ENCODE measurements around the gene TBC1D16.

The TBC1D16 gene

DNA sequence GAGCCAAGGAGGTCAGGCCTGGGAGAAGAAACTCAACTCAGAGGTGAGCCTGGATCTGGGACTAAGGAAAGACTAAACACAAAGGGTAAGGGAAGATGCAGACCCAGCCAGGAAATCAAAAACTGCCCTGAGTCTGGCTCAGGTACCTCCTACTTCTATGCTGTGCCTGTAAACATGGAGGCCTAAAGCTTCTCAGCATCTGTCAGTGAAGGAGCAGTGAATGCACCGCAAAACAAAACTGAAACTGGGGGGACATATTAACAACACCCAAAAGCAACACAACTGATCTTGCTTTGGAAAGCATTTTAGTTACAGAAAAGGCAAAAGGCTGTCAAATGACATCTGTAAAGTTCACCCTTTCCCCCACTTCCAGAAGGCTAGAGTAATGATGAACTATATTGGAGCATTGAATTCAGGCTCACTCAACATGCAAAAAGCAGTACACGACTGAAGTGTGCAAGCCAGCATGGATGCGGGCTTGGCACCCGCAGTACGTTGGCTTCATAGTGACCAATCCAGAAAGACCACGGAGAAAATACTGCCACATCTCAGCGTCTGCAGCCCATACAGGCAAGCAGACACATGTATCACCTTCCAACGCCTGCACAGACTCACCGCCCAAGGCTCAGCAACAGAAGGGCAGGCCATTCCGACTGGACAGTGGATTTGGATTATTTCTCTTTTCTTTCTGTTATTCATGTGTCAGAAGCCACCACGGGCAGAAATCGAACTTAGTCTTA lies 3.8 kb downstream of the TBC1D16 start:
- POLR2A ChIA-PET: no interaction called here
- Histone ChIP-seq H3K4me1 (ENCODE audit: control extremely low read depth in 1 of 4, control insufficient read depth in 4 of 4, insufficient read depth in 4 of 4, low read length in 3 of 4) (peaks cover 0 to 32% (median 21%) of the 10 kb centered on the region in 4 experiments), H3K27me3 (replicated peaks in 2 of 5; ENCODE audit: control insufficient read depth in 4 of 5, insufficient read depth in 5 of 5, low read length in 4 of 5) (peaks cover 0 to 1% (median 0%) of the 10 kb centered on the region in 5 experiments), H3K4me3 (ENCODE audit: control insufficient read depth in 1 of 7, extremely low read depth in 1 of 7, insufficient read depth in 4 of 7, low read depth in 2 of 7, low read length in 6 of 7) (no peak overlapping the region), H3K36me3 (ENCODE audit: control insufficient read depth in 4 of 4, insufficient read depth in 4 of 4, low read length in 3 of 4) (no peaks in the 10 kb centered on the region), H3K27ac (ENCODE audit: insufficient read depth in 1 of 2, low read depth in 1 of 2, low read length in 2 of 2, poor library complexity in 1 of 2, severe bottlenecking in 2 of 2) (no peak overlapping the region), H3K9me3 (ENCODE audit: control extremely low read depth in 1 of 5, control insufficient read depth in 4 of 5, insufficient read depth in 2 of 5, low read depth in 1 of 5, low read length in 4 of 5) (no peaks in the 10 kb centered on the region)
- 99% methylated on average over 11 of the region's 12 CpGs for WGBS (ENCODE audit: insufficient coverage)
- CTCF ChIA-PET: interaction anchor here (8.8 kb wide), 1 partner anchor 24 kb away, joined by 64 read pairs; no protein-coding TSS in a partner anchor
- no peak for DNase-seq

DNA sequence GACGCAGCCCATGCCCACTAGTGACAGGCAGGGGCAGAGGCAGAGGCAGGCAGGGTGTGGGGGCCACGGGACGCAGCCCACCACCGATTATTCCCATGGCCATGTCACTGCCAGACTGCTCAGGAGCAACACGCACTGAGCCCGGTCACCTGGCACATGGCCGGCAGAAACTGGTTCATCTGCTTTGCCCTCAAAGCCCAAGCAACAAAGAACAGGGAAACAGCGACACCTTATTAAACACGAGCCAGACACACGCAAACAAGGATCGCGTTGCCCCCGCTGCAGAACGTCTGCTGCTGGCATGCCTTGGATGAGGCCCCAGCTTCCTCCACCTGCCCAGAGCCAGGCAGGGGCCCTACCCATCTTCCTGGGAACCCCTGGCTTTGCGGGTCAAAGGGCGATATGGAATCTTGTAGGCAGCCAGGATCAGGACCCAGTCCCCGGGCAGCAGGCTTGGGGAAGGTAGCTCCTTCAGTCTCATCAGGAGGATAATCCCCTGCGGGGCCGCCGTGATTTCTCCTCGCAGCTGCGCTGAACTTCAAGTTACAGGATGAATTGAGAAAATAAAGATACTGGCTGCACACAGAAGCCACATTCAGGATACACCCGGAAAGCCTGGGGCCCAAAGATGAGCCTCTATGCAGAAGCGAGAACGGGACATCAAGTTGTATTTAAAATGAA lies 4.8 kb downstream of the TBC1D16 start:
- Histone ChIP-seq H3K4me1 (ENCODE audit: control extremely low read depth in 1 of 4, control insufficient read depth in 4 of 4, insufficient read depth in 4 of 4, low read length in 3 of 4) (peaks cover 0 to 22% (median 14%) of the 10 kb centered on the region in 4 experiments), H3K27ac (ENCODE audit: insufficient read depth in 1 of 2, low read depth in 1 of 2, low read length in 2 of 2, poor library complexity in 1 of 2, severe bottlenecking in 2 of 2) (no peak overlapping the region), H3K4me3 (ENCODE audit: control insufficient read depth in 1 of 7, extremely low read depth in 1 of 7, insufficient read depth in 4 of 7, low read depth in 2 of 7, low read length in 6 of 7) (no peak overlapping the region), H3K36me3 (ENCODE audit: control insufficient read depth in 4 of 4, insufficient read depth in 4 of 4, low read length in 3 of 4) (no peaks in the 10 kb centered on the region), H3K9me3 (ENCODE audit: control extremely low read depth in 1 of 5, control insufficient read depth in 4 of 5, insufficient read depth in 2 of 5, low read depth in 1 of 5, low read length in 4 of 5) (no peaks in the 10 kb centered on the region), H3K27me3 (replicated peaks in 2 of 5; ENCODE audit: control insufficient read depth in 4 of 5, insufficient read depth in 5 of 5, low read length in 4 of 5) (no peaks in the 10 kb centered on the region)
- CTCF ChIA-PET: interaction anchor here (0.9 to 8.8 kb wide), 3 partner anchors 10 to 23 kb away, joined by 3 to 64 read pairs (median 3); no protein-coding TSS in a partner anchor
- 94% methylated on average over 23 of the region's 25 CpGs for WGBS (ENCODE audit: insufficient coverage)
- no peak for DNase-seq
- POLR2A ChIA-PET: no interaction called here

DNA sequence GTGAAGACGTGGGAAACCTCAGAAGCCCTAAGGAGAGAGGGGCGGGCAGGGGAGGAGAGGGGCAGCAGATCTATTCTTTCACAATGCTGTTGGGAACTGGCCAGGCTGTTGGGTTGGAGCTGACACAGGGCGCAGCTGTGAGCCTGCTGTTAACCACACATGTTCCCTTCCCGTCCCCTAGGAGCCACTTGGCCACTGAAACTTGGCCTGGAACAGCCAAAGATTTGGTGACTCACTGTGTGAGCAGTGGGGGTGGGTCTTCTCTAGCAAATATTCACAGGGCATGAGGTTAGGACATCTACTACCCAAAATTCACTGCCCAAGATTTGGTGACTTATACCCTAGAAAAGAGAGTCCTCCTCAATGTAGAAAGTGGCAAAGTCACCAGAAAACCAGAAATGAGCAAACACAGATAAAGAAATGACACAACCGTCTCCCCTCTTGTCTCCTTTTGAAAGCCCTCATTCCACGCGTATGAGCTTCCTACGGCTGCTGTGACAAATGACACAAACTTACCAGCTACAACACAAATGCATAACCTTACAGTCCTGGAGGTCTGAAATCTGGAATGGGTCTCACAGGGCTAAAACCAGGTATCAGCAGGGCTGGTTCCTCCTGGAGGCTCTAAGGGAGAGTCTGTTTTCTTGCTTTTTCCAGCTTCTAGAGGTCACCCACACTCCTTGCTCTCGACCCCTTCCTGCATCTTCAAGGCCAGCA lies 6.3 kb downstream of the TBC1D16 start:
- no peaks in the 10 kb centered on the region for H3K9me3 ChIP-seq (ENCODE audit: control extremely low read depth in 1 of 5, control insufficient read depth in 4 of 5, insufficient read depth in 2 of 5, low read depth in 1 of 5, low read length in 4 of 5)
- no peak overlapping the region for H3K4me3 ChIP-seq (ENCODE audit: control insufficient read depth in 1 of 7, extremely low read depth in 1 of 7, insufficient read depth in 4 of 7, low read depth in 2 of 7, low read length in 6 of 7)
- H3K36me3 ChIP-seq (ENCODE audit: control insufficient read depth in 4 of 4, insufficient read depth in 4 of 4, low read length in 3 of 4): no peaks in the 10 kb centered on the region
- ChIA-PET CTCF (interaction anchor here (1.2 to 8.8 kb wide), 4 partner anchors 12 to 72 kb away, joined by 3 to 64 read pairs (median 3); partner anchors contain the start of gene GAA), POLR2A (interaction anchor here (1.5 kb wide), 1 partner anchor 21 kb away, joined by 3 read pairs; no protein-coding TSS in a partner anchor)
- H3K27ac ChIP-seq (ENCODE audit: insufficient read depth in 1 of 2, low read depth in 1 of 2, low read length in 2 of 2, poor library complexity in 1 of 2, severe bottlenecking in 2 of 2): no peak overlapping the region
- H3K4me1 ChIP-seq (ENCODE audit: control extremely low read depth in 1 of 4, control insufficient read depth in 4 of 4, insufficient read depth in 4 of 4, low read length in 3 of 4): peaks cover 0 to 20% (median 8%) of the 10 kb centered on the region in 4 experiments
- 83% methylated on average over 4 of the region's 9 CpGs for WGBS (ENCODE audit: insufficient coverage)
- peak; percentile 22 to 61 (median 57) for DNase-seq
- H3K27me3 ChIP-seq (replicated peaks in 2 of 5; ENCODE audit: control insufficient read depth in 4 of 5, insufficient read depth in 5 of 5, low read length in 4 of 5): no peaks in the 10 kb centered on the region

DNA sequence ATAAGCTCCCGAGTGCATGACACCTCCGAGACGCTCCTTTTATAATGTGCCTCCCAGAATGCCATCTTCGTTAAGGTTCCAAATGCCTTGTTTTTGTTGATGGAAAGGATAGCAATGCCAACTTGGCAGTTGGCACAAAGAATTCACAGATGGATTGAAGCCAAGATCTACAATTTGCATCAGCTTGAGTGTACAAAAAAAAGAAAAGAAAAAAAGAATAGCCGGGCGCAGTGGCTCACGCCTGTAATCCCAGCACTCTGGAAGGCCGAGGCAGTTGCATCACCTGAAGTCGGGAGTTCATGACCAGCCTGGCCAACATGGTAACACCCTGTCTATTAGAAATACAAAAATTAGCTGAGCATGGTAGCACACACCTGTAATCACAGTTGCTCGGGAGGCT lies 7.6 kb downstream of the TBC1D16 start:
- ChIA-PET POLR2A (interaction anchor here (1.5 kb wide), 1 partner anchor 20 kb away, joined by 3 read pairs; no protein-coding TSS in a partner anchor), CTCF (interaction anchor here (1.2 to 8.8 kb wide), 2 partner anchors 11 to 20 kb away, joined by 3 to 64 read pairs; no protein-coding TSS in a partner anchor)
- Histone ChIP-seq H3K4me1 (ENCODE audit: control extremely low read depth in 1 of 4, control insufficient read depth in 4 of 4, insufficient read depth in 4 of 4, low read length in 3 of 4) (peaks cover 0 to 20% (median 7%) of the 10 kb centered on the region in 4 experiments), H3K9me3 (ENCODE audit: control extremely low read depth in 1 of 5, control insufficient read depth in 4 of 5, insufficient read depth in 2 of 5, low read depth in 1 of 5, low read length in 4 of 5) (no peaks in the 10 kb centered on the region), H3K36me3 (ENCODE audit: control insufficient read depth in 4 of 4, insufficient read depth in 4 of 4, low read length in 3 of 4) (no peaks in the 10 kb centered on the region), H3K4me3 (ENCODE audit: control insufficient read depth in 1 of 7, extremely low read depth in 1 of 7, insufficient read depth in 4 of 7, low read depth in 2 of 7, low read length in 6 of 7) (no peak overlapping the region), H3K27ac (ENCODE audit: insufficient read depth in 1 of 2, low read depth in 1 of 2, low read length in 2 of 2, poor library complexity in 1 of 2, severe bottlenecking in 2 of 2) (no peak overlapping the region), H3K27me3 (replicated peaks in 2 of 5; ENCODE audit: control insufficient read depth in 4 of 5, insufficient read depth in 5 of 5, low read length in 4 of 5) (no peaks in the 10 kb centered on the region)
- 95% methylated on average over 9 of the region's 10 CpGs for WGBS (ENCODE audit: insufficient coverage)
- DNase-seq: no peak

DNA sequence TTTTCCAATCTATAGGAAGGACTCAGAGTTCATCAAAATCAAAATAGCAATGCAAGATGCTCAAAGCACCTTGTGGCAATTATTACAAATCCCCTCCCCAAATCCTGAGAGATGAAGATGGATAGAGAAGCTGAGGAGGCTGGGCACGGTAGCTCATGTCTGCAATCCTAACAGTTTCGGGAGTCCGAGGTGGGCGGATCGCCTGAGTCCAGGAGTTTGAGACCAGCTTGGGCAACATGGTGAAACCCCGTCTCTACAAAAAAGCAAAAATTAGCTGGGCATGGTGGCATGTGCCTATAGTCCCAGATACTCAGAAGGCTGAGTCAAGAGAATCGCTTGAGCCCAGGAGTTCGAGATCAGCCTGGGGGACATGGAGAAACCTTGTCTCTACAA lies 8.6 kb downstream of the TBC1D16 start:
- Histone ChIP-seq H3K4me3 (ENCODE audit: control insufficient read depth in 1 of 7, extremely low read depth in 1 of 7, insufficient read depth in 4 of 7, low read depth in 2 of 7, low read length in 6 of 7) (no peak overlapping the region), H3K27me3 (replicated peaks in 2 of 5; ENCODE audit: control insufficient read depth in 4 of 5, insufficient read depth in 5 of 5, low read length in 4 of 5) (no peaks in the 10 kb centered on the region), H3K4me1 (ENCODE audit: control extremely low read depth in 1 of 4, control insufficient read depth in 4 of 4, insufficient read depth in 4 of 4, low read length in 3 of 4) (peaks cover 0 to 20% (median 7%) of the 10 kb centered on the region in 4 experiments), H3K36me3 (ENCODE audit: control insufficient read depth in 4 of 4, insufficient read depth in 4 of 4, low read length in 3 of 4) (no peaks in the 10 kb centered on the region), H3K27ac (ENCODE audit: insufficient read depth in 1 of 2, low read depth in 1 of 2, low read length in 2 of 2, poor library complexity in 1 of 2, severe bottlenecking in 2 of 2) (no peak overlapping the region), H3K9me3 (ENCODE audit: control extremely low read depth in 1 of 5, control insufficient read depth in 4 of 5, insufficient read depth in 2 of 5, low read depth in 1 of 5, low read length in 4 of 5) (no peaks in the 10 kb centered on the region)
- POLR2A ChIA-PET: no interaction called here
- DNase-seq: no peak
- WGBS (ENCODE audit: insufficient coverage): 97% methylated on average over 8 of the region's 8 CpGs
- CTCF ChIA-PET: interaction anchor here (0.6 to 8.8 kb wide), 4 partner anchors 10 to 67 kb away, joined by 3 to 64 read pairs (median 3); no protein-coding TSS in a partner anchor

DNA sequence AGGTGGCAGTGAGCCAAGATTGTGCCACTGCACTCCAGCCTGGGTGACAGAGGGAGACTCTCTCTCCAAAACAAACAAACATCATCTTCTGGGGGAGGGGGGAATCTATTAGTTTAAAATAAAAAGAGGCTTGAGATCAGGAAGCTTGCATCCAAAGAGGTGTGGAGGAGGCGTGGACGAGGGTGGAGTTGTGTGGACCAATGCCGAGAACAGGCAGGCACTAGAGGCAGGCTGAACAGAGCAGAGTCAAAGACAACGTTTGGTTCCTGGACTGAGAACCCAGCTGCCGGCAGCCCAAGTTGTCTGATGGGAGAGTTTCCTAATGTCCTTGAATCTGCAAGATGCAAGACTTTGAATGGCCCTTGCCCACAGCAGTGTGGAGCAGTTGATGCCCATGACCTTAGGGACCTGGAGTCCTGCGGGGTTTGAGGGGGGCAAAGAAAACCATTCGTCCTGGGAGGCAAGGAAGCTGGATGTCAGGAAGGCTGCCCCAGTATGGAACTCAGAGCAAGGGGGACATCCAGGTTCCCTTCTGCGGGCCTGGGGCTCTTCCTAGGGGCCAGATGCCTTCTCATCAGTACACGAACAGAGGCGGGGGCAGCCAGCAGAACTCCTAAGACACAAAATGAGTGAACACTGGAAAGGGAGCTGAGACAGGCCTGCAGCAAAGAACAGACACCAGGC lies 9.2 kb downstream of the TBC1D16 start:
- no peaks in the 10 kb centered on the region for H3K27me3 ChIP-seq (replicated peaks in 2 of 5; ENCODE audit: control insufficient read depth in 4 of 5, insufficient read depth in 5 of 5, low read length in 4 of 5)
- H3K9me3 ChIP-seq (ENCODE audit: control extremely low read depth in 1 of 5, control insufficient read depth in 4 of 5, insufficient read depth in 2 of 5, low read depth in 1 of 5, low read length in 4 of 5): no peaks in the 10 kb centered on the region
- no peak overlapping the region for H3K4me3 ChIP-seq (ENCODE audit: control insufficient read depth in 1 of 7, extremely low read depth in 1 of 7, insufficient read depth in 4 of 7, low read depth in 2 of 7, low read length in 6 of 7)
- H3K27ac ChIP-seq (ENCODE audit: insufficient read depth in 1 of 2, low read depth in 1 of 2, low read length in 2 of 2, poor library complexity in 1 of 2, severe bottlenecking in 2 of 2): no peak overlapping the region
- WGBS (ENCODE audit: insufficient coverage): 100% methylated on average over 8 of the region's 10 CpGs
- H3K4me1 ChIP-seq (ENCODE audit: control extremely low read depth in 1 of 4, control insufficient read depth in 4 of 4, insufficient read depth in 4 of 4, low read length in 3 of 4): peaks cover 0 to 20% (median 7%) of the 10 kb centered on the region in 4 experiments
- no peaks in the 10 kb centered on the region for H3K36me3 ChIP-seq (ENCODE audit: control insufficient read depth in 4 of 4, insufficient read depth in 4 of 4, low read length in 3 of 4)
- CTCF ChIA-PET: interaction anchor here (1.2 to 8.8 kb wide), 3 partner anchors 9 to 67 kb away, joined by 3 to 64 read pairs (median 3); no protein-coding TSS in a partner anchor
- DNase-seq: no peak
- POLR2A ChIA-PET: no interaction called here
